Sigmoid colon (tissue), 4 donors: Measurements from ENCODE around the gene FTO.

Source experiments
- CTCF ChIP-seq, 4 experiments: fragments of 450-650 bp in 3 of 4; fragments of 200-600 bp in 1 of 4; IDR thresholded peaks; one replicate each; pipeline ENCODE4 v1.5.1; 2016 to 2019; ENCODE audit warnings: antibody characterized with exemption in 4 of 4, mild to moderate bottlenecking in 3 of 4, moderate library complexity in 2 of 4
- EP300 ChIP-seq, 4 donors: sonication (generic); formaldehyde crosslinking; IDR thresholded peaks; one replicate each; pipeline ENCODE4 v1.6.1; 2017; ENCODE audit warnings: antibody characterized with exemption in 4 of 4
- POLR2A ChIP-seq, 2 donors: fragments of 450-650 bp; IDR thresholded peaks; one replicate each; pipeline ENCODE4 v1.6.1; 2016; ENCODE audit warnings: antibody characterized with exemption in 2 of 2, mild to moderate bottlenecking in 2 of 2, moderate library complexity in 2 of 2

GRCh38 chr16:53900667-53901066, 196.7 kb downstream of the FTO start:
- TF ChIP-seq POLR2A (IDR thresholded peaks at IDR 0.05) (no peak), CTCF (IDR thresholded peaks at IDR 0.05) (no peak), EP300 (IDR thresholded peaks at IDR 0.05) (no peak)
